Thyroid gland (tissue), 4 donors: ENCODE results near the gene AKR1B1.

ENCODE experiments used
- POLR2A ChIP-seq, 2 donors: fragments of 450-650 bp; IDR thresholded peaks; one replicate each; pipeline ENCODE4 v1.6.1; 2017; ENCODE audit warnings: antibody characterized with exemption in 2 of 2, mild to moderate bottlenecking in 2 of 2, moderate library complexity in 1 of 2
- TF ChIP-seq, protein P1 (sequence below), 6 experiments: fragments of 200-600 bp in 3 of 6; fragments of 450-650 bp in 3 of 6; sonication (generic) in 3 of 6; IDR thresholded peaks; one replicate each; pipeline ENCODE4 v1.5.1; 2016 to 2019; ENCODE audit warnings: antibody characterized with exemption in 6 of 6, mild to moderate bottlenecking in 2 of 6, inconsistent platforms in 1 of 6, moderate library complexity in 1 of 6

DNA sequence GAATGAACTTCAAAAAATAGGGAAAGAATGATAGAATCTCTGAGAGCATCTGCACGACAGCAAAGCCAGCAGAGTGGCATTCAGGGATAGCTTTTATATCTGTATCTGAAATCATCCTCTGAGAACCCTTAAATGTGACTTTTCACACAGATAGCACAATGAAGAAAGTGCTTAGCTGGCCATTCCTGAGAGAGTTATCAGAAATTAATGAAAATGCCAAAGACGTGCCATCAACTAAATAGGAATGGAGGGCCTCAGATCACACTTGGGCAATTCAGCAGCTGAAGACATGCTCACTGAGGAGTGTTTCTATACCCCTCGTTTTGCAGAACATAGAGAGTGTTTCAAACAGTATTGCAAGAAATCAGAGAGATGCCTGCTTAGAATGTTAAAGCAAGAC, 51.6 kb downstream of the AKR1B1 start:
- TF ChIP-seq, protein P1, sequence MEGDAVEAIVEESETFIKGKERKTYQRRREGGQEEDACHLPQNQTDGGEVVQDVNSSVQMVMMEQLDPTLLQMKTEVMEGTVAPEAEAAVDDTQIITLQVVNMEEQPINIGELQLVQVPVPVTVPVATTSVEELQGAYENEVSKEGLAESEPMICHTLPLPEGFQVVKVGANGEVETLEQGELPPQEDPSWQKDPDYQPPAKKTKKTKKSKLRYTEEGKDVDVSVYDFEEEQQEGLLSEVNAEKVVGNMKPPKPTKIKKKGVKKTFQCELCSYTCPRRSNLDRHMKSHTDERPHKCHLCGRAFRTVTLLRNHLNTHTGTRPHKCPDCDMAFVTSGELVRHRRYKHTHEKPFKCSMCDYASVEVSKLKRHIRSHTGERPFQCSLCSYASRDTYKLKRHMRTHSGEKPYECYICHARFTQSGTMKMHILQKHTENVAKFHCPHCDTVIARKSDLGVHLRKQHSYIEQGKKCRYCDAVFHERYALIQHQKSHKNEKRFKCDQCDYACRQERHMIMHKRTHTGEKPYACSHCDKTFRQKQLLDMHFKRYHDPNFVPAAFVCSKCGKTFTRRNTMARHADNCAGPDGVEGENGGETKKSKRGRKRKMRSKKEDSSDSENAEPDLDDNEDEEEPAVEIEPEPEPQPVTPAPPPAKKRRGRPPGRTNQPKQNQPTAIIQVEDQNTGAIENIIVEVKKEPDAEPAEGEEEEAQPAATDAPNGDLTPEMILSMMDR (IDR thresholded peaks at IDR 0.05): no peak
- no peak for TF ChIP-seq POLR2A (IDR thresholded peaks at IDR 0.05)
